HCT116 (cell line): ENCODE results near the gene WHRN. TPM values are rescaled to one million over a fixed set of nuclear protein-coding genes. Genes with fewer than 3 reads are reported as not detected.

Source experiments
- ATAC-seq: fragments of 200-7000 bp; cut with Tn5 transposase; 2 replicates; pipeline ENCODE4 v1.9.1; 2020; ENCODE audit warnings: mild to moderate bottlenecking, moderate library complexity
- BruUV-seq: library from RNA; stranded (reverse); fragments of 400-500 nt; replicated peaks from 2 replicates; lab custom pipeline; 2021; lab: Mats Ljungman, UMichigan
- CTCF ChIA-PET: fragments of 300-600 bp; sonication (Branson Sonifier 250); formaldehyde crosslinking; loops from one replicate; lab custom pipeline; 2021; ENCODE audit warnings: antibody characterized with exemption; lab: Charles Lee
- POLR2A ChIA-PET: fragments of 300-600, 350-600 bp; sonication (Branson Sonifier 250); formaldehyde crosslinking; loops from one replicate; lab custom pipeline; 2021; ENCODE audit warnings: antibody characterized with exemption; lab: Charles Lee
- RAD21 ChIA-PET, 2 experiments: fragments of 300-600 bp; sonication (Branson Sonifier 250); formaldehyde crosslinking; loops; one replicate each; lab custom pipeline; 2023; ENCODE audit warnings: low total read pairs in 2 of 2; ENCODE audit not compliant: uncharacterized antibody in 2 of 2, unreplicated experiment in 2 of 2, low non-redundant PET in 1 of 2; lab: Charles Lee
- DNase-seq: peaks from one replicate; pipeline ENCODE4 v3.0.0-alpha.2; 2010; ENCODE audit warnings: low read depth, low spot score
- H2AFZ ChIP-seq: fragments of 200-600 bp; shearing (Covaris generic), sonication (generic); 2 replicates; pipeline ENCODE4 v1.6.1; 2017; ENCODE audit warnings: low read depth, mixed run types, mixed read lengths, antibody characterized with exemption, low read length; ENCODE audit not compliant: poor library complexity, severe bottlenecking
- H3K27ac ChIP-seq: 2 replicates; pipeline ENCODE4 v1.5.1; 2012; ENCODE audit warnings: low read depth, low read length
- H3K27me3 ChIP-seq: fragments of 200-600 bp; sonication (generic); 2 replicates; pipeline ENCODE4 v1.6.1; 2016; ENCODE audit warnings: mixed run types, low read length, mixed read lengths; ENCODE audit not compliant: insufficient read depth
- H3K36me3 ChIP-seq, 2 experiments: fragments of 200-500 bp in 1 of 2; fragments of 200-600 bp in 1 of 2; sonication (Bioruptor generic) in 1 of 2; sonication (generic) in 1 of 2; 2 replicates each; pipeline versions ENCODE4 v1.5.1 to v1.6.1; 2014 to 2016; ENCODE audit warnings: low read length in 2 of 2, inconsistent platforms in 1 of 2, mixed read lengths in 1 of 2, mixed run types in 1 of 2; ENCODE audit not compliant: insufficient read depth in 2 of 2, control insufficient read depth in 1 of 2
- H3K4me1 ChIP-seq, 2 experiments: fragments of 200-600 bp in 1 of 2; sonication (generic) in 1 of 2; 2 replicates each; pipeline versions ENCODE4 v1.5.1 to v1.6.1; 2012 to 2017; ENCODE audit warnings: low read length in 2 of 2, inconsistent platforms in 1 of 2, mild to moderate bottlenecking in 1 of 2, mixed read lengths in 1 of 2, mixed run types in 1 of 2, moderate library complexity in 1 of 2; ENCODE audit not compliant: insufficient read depth in 2 of 2, control insufficient read depth in 1 of 2
- H3K4me2 ChIP-seq: fragments of 200-600 bp; sonication (generic); 2 replicates; pipeline ENCODE4 v1.6.1; 2017; ENCODE audit warnings: mixed run types, low read length, mixed read lengths
- H3K4me3 ChIP-seq, 2 experiments: fragments of 200-600 bp in 1 of 2; sonication (generic) in 1 of 2; replicated peaks in 1 of 2; 2 replicates each; pipeline ENCODE4 v1.5.1; 2011 to 2016; ENCODE audit warnings: low read length in 2 of 2, control low read depth in 1 of 2, low read depth in 1 of 2, mild to moderate bottlenecking in 1 of 2, mixed read lengths in 1 of 2, mixed run types in 1 of 2
- H3K79me2 ChIP-seq: fragments of 200-600 bp; sonication (generic); 2 replicates; pipeline ENCODE4 v1.6.1; 2017; ENCODE audit warnings: mild to moderate bottlenecking, mixed run types, low read length, moderate library complexity, mixed read lengths; ENCODE audit not compliant: insufficient read depth
- H3K9ac ChIP-seq: fragments of 200-600 bp; sonication (generic); 2 replicates; pipeline ENCODE4 v1.6.1; 2016; ENCODE audit warnings: low read length, mixed read lengths
- H3K9me2 ChIP-seq: fragments of 200-600 bp; sonication (generic), shearing (Covaris generic); 2 replicates; pipeline ENCODE4 v1.6.1; 2017; ENCODE audit warnings: mixed run types, mild to moderate bottlenecking, moderate library complexity; ENCODE audit not compliant: insufficient read depth
- H3K9me3 ChIP-seq, 2 experiments: fragments of 200-500 bp in 1 of 2; fragments of 200-600 bp in 1 of 2; sonication (Bioruptor generic) in 1 of 2; sonication (generic) in 1 of 2; 2 replicates each; pipeline ENCODE4 v1.6.1; 2014 to 2017; ENCODE audit warnings: low read length in 2 of 2, mixed read lengths in 2 of 2, inconsistent platforms in 1 of 2, low read depth in 1 of 2, mild to moderate bottlenecking in 1 of 2, mixed run types in 1 of 2, moderate library complexity in 1 of 2; ENCODE audit not compliant: control insufficient read depth in 1 of 2, insufficient read depth in 1 of 2
- H4K20me1 ChIP-seq: fragments of 200-600 bp; sonication (generic), shearing (Covaris generic); 2 replicates; pipeline ENCODE4 v1.6.1; 2017; ENCODE audit warnings: mixed run types, mild to moderate bottlenecking, moderate library complexity; ENCODE audit not compliant: insufficient read depth
- CBX3 ChIP-seq: IDR thresholded peaks from 2 replicates; pipeline ENCODE4 v1.6.1; 2012; ENCODE audit warnings: low read depth
- CEBPB ChIP-seq: IDR thresholded peaks from 2 replicates; pipeline ENCODE4 v1.6.1; 2012; ENCODE audit warnings: low read depth
- EGR1 ChIP-seq: IDR thresholded peaks from 2 replicates; pipeline ENCODE4 v1.6.1; 2012; ENCODE audit warnings: low read depth
- ELF1 ChIP-seq: IDR thresholded peaks from 2 replicates; pipeline ENCODE4 v1.6.1; 2012; ENCODE audit warnings: low read depth, borderline replicate concordance
- EZH2 ChIP-seq: fragments of 200-600 bp; sonication (generic); IDR thresholded peaks from 2 replicates; pipeline ENCODE4 v1.6.1; 2017; ENCODE audit warnings: antibody characterized with exemption, mixed run types
- EZH2phosphoT487 ChIP-seq: fragments of 200-600 bp; IDR thresholded peaks from 2 replicates; pipeline ENCODE4 v1.6.1; 2018; ENCODE audit warnings: antibody characterized with exemption, borderline replicate concordance
- FOSL1 ChIP-seq: IDR thresholded peaks from 2 replicates; pipeline ENCODE4 v1.6.1; 2012; ENCODE audit warnings: low read depth
- SIN3A ChIP-seq: IDR thresholded peaks from 2 replicates; pipeline ENCODE4 v1.6.1; 2012; ENCODE audit warnings: low read depth
- SP1 ChIP-seq: IDR thresholded peaks from 2 replicates; pipeline ENCODE4 v1.6.1; 2012; ENCODE audit warnings: low read depth
- SRF ChIP-seq: IDR thresholded peaks from 2 replicates; pipeline ENCODE4 v1.6.1; 2012; ENCODE audit warnings: low read depth
- TCF7L2 ChIP-seq: IDR thresholded peaks from 2 replicates; pipeline ENCODE4 v1.7.0; 2011; ENCODE audit warnings: borderline replicate concordance, inconsistent platforms; ENCODE audit not compliant: insufficient read depth, insufficient read length; ENCODE audit errors: extremely low read depth
- ZFX ChIP-seq: fragments of 450-650 bp; IDR thresholded peaks from 2 replicates; pipeline ENCODE4 v1.6.1; 2017
- ZNF274 ChIP-seq: fragments of 200-500 bp; sonication (Bioruptor generic); IDR thresholded peaks from 2 replicates; pipeline ENCODE4 v1.6.1; 2014; ENCODE audit warnings: mild to moderate bottlenecking, low read depth, low read length, inconsistent platforms
- intact Hi-C: fragments of 100-400 bp; cut with micrococcal nuclease; formaldehyde crosslinking; loops from 2 replicates; pipeline ENCODE4 v1.10.0; 2022
- total RNA-seq: library from RNA; stranded (reverse); gene quantifications from one replicate; pipeline ENCODE4 v1.2.1, GENCODE V29; 2021; ENCODE audit not compliant: unreplicated experiment
- TF ChIP-seq, protein P1 (sequence below): IDR thresholded peaks from 2 replicates; pipeline ENCODE4 v1.6.1; 2011; ENCODE audit warnings: mild to moderate bottlenecking, low read length, moderate library complexity; ENCODE audit not compliant: insufficient replicate concordance; ENCODE audit errors: extremely low read depth
- TF ChIP-seq, protein P2 (sequence below), 3 experiments: fragments of 200-600 bp in 1 of 3; sonication (generic) in 1 of 3; IDR thresholded peaks in 2 of 3; conservative IDR thresholded peaks in 1 of 3; 2 replicates each; pipeline ENCODE4 v1.5.1; 2012 to 2017; ENCODE audit warnings: low read depth in 2 of 3, low read length in 2 of 3, antibody characterized with exemption in 1 of 3, borderline replicate concordance in 1 of 3, control low read depth in 1 of 3, mild to moderate bottlenecking in 1 of 3, mixed read lengths in 1 of 3, mixed run types in 1 of 3, moderate library complexity in 1 of 3; ENCODE audit not compliant: insufficient read depth in 1 of 3
- TF ChIP-seq, protein P3 (sequence below): IDR thresholded peaks from 2 replicates; pipeline ENCODE4 v1.6.1; 2012
- TF ChIP-seq, protein P4 (sequence below): IDR thresholded peaks from 2 replicates; pipeline ENCODE4 v1.6.1; 2012
- TF ChIP-seq, protein P5 (sequence below): IDR thresholded peaks from 2 replicates; pipeline ENCODE4 v1.6.1; 2012; ENCODE audit warnings: low read depth

Gene WHRN
- total RNA-seq, 1 experiment from 2014 or later, result 12.8 TPM

DNA sequence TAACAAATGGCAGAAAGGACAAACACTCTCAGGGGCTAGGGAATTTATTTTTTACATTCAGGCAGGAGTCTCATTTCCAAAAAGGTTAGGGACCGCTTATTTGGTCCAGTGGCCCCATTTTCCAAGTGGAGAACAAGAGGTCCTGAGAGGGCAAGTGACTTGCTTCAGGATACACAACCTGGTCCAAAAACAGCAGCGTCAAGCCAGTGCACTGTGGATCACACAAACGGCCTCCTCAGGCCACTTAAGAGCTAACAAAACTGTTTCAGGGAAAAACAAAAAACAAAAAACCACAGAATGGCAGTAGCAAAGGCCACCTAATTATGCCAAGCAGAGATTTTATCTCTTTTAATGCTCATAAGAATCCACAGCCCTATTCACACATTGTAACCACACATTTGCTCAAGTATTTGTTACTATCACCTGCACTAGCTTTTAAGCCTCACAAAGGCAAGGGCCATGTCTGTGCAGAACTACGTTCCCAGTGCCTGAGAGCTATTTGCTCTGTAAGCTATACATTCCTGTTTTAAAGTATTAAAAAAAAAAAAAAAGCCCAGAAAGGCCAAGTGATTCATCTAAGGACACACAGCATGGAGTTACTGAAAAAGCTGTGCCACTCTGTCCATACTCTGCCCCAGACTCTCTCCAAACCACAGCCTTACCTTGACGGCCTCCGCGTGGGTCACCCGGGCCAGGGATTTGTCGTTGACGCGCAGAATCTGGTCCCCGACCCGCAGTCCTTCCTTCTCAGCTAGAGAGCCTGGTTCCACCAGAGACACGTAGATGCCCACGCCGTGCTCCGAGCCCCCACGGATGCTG is 1.5 kb downstream of the WHRN start:
- Histone ChIP-seq H3K9ac (no peak overlapping the region; the same call in 1 of the 2 replicates), H3K9me2 (no peaks in the 10 kb centered on the region), H3K27me3 (peaks cover 12% of the 10 kb centered on the region), H4K20me1 (no peaks in the 10 kb centered on the region), H3K27ac (no peak overlapping the region), H3K36me3 (no peaks in the 10 kb centered on the region), H3K4me1 (peaks cover 4 to 37% of the 10 kb centered on the region in 2 experiments; a peak in 3 of 4 replicates), H3K9me3 (no peaks in the 10 kb centered on the region), H3K4me2 (peak overlapping the region; percentile 95), H3K4me3 (peak overlapping the region; percentile 48 to 63), H3K79me2 (no peaks in the 10 kb centered on the region; the same call in 1 of the 2 replicates), H2AFZ (no peak overlapping the region)
- intact Hi-C loops, result no loop called here
- POLR2A ChIA-PET, result interaction anchor here (1.3 kb wide), 1 partner anchor 34 kb away, joined by 4 read pairs; no protein-coding TSS in a partner anchor
- DNase-seq (no peak), ATAC-seq (0 out of 2 replicates have a peak, but pooled peaks have one; percentile 0)
- BruUV-seq, result no TSS peak
- RAD21 ChIA-PET, result interaction anchor here (1.3 to 1.4 kb wide), 2 partner anchors 149 to 150 kb away, joined by 3 to 4 read pairs; no protein-coding TSS in a partner anchor
- CTCF ChIA-PET, result interaction anchor here (0.7 to 1.9 kb wide), 5 partner anchors 15 to 151 kb away, joined by 3 to 6 read pairs (median 5); no protein-coding TSS in a partner anchor
- no peak for TF ChIP-seq SIN3A
- TF ChIP-seq, protein P1, sequence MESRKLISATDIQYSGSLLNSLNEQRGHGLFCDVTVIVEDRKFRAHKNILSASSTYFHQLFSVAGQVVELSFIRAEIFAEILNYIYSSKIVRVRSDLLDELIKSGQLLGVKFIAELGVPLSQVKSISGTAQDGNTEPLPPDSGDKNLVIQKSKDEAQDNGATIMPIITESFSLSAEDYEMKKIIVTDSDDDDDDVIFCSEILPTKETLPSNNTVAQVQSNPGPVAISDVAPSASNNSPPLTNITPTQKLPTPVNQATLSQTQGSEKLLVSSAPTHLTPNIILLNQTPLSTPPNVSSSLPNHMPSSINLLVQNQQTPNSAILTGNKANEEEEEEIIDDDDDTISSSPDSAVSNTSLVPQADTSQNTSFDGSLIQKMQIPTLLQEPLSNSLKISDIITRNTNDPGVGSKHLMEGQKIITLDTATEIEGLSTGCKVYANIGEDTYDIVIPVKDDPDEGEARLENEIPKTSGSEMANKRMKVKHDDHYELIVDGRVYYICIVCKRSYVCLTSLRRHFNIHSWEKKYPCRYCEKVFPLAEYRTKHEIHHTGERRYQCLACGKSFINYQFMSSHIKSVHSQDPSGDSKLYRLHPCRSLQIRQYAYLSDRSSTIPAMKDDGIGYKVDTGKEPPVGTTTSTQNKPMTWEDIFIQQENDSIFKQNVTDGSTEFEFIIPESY, result no peak
- no peak for TF ChIP-seq FOSL1
- no peak for TF ChIP-seq EZH2phosphoT487
- no peak for TF ChIP-seq SP1
- TF ChIP-seq, protein P2, sequence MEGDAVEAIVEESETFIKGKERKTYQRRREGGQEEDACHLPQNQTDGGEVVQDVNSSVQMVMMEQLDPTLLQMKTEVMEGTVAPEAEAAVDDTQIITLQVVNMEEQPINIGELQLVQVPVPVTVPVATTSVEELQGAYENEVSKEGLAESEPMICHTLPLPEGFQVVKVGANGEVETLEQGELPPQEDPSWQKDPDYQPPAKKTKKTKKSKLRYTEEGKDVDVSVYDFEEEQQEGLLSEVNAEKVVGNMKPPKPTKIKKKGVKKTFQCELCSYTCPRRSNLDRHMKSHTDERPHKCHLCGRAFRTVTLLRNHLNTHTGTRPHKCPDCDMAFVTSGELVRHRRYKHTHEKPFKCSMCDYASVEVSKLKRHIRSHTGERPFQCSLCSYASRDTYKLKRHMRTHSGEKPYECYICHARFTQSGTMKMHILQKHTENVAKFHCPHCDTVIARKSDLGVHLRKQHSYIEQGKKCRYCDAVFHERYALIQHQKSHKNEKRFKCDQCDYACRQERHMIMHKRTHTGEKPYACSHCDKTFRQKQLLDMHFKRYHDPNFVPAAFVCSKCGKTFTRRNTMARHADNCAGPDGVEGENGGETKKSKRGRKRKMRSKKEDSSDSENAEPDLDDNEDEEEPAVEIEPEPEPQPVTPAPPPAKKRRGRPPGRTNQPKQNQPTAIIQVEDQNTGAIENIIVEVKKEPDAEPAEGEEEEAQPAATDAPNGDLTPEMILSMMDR (IDR thresholded peaks at IDR 0.05 in 2 of 3, conservative IDR thresholded peaks at IDR 0.05 in 1 of 3; ENCODE audit: borderline replicate concordance in 1 of 3, insufficient read depth in 1 of 3, low read depth in 2 of 3, low read length in 2 of 3), result no peak
- TF ChIP-seq, protein P3, sequence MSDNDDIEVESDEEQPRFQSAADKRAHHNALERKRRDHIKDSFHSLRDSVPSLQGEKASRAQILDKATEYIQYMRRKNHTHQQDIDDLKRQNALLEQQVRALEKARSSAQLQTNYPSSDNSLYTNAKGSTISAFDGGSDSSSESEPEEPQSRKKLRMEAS, result no peak
- no peak for TF ChIP-seq ELF1
- no peak for TF ChIP-seq SRF
- TF ChIP-seq CEBPB, result no peak
- TF ChIP-seq ZNF274, result no peak
- TF ChIP-seq, protein P4, sequence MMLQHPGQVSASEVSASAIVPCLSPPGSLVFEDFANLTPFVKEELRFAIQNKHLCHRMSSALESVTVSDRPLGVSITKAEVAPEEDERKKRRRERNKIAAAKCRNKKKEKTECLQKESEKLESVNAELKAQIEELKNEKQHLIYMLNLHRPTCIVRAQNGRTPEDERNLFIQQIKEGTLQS, result no peak
- TF ChIP-seq CBX3, result no peak
- no peak for TF ChIP-seq ZFX
- no peak for TF ChIP-seq TCF7L2
- TF ChIP-seq, protein P5, sequence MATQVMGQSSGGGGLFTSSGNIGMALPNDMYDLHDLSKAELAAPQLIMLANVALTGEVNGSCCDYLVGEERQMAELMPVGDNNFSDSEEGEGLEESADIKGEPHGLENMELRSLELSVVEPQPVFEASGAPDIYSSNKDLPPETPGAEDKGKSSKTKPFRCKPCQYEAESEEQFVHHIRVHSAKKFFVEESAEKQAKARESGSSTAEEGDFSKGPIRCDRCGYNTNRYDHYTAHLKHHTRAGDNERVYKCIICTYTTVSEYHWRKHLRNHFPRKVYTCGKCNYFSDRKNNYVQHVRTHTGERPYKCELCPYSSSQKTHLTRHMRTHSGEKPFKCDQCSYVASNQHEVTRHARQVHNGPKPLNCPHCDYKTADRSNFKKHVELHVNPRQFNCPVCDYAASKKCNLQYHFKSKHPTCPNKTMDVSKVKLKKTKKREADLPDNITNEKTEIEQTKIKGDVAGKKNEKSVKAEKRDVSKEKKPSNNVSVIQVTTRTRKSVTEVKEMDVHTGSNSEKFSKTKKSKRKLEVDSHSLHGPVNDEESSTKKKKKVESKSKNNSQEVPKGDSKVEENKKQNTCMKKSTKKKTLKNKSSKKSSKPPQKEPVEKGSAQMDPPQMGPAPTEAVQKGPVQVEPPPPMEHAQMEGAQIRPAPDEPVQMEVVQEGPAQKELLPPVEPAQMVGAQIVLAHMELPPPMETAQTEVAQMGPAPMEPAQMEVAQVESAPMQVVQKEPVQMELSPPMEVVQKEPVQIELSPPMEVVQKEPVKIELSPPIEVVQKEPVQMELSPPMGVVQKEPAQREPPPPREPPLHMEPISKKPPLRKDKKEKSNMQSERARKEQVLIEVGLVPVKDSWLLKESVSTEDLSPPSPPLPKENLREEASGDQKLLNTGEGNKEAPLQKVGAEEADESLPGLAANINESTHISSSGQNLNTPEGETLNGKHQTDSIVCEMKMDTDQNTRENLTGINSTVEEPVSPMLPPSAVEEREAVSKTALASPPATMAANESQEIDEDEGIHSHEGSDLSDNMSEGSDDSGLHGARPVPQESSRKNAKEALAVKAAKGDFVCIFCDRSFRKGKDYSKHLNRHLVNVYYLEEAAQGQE, result no peak
- no peak for TF ChIP-seq EZH2
- no peak for TF ChIP-seq EGR1
